AG08395 (cell line): ENCODE measurements around the gene TTBK2.

Experiments
- DNase-seq: peaks from one replicate; pipeline ENCODE4 v3.0.0; 2012; ENCODE audit warnings: mixed read lengths, low spot score

TTBK2 gene

DNA sequence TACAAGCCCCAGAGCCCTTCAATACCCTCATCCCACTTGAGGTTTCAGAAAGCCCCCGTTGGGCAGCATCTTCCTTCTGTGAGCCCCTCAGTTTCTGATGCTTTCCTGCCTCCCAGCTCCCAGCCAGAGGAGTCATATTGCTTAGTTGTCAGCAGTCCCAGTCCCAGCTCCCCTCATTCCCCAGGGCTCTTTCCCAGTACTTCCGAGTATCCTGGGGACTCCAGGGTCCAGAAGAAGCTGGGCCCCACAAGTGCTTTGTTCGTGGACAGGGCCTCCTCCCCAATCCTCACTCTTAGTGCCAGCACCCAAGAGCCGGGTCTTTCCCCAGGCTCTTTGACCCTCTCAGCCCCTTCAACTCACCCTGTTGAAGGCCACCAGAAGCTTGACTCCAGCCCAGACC, 227.6 kb downstream of the TTBK2 start:
- no peak for DNase-seq

GRCh38 chr15:42692536-42692935, 228.0 kb downstream of the TTBK2 start:
- DNase-seq: no peak

DNA sequence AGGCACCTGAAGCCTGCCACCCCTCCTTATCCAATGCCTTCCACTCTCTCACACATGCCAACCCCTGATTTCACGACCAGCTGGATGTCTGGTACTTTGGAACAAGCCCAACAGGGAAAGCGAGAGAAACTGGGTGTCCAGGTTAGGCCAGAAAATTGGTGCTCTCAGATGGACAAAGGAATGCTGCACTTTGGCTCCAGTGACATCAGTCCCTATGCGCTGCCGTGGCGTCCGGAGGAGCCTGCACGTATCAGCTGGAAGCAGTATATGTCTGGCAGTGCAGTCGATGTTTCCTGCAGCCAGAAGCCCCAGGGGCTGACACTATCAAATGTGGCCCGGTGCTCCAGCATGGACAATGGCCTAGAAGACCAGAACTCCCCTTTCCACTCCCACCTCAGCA, 228.8 kb downstream of the TTBK2 start:
- DNase-seq: no peak

DNA sequence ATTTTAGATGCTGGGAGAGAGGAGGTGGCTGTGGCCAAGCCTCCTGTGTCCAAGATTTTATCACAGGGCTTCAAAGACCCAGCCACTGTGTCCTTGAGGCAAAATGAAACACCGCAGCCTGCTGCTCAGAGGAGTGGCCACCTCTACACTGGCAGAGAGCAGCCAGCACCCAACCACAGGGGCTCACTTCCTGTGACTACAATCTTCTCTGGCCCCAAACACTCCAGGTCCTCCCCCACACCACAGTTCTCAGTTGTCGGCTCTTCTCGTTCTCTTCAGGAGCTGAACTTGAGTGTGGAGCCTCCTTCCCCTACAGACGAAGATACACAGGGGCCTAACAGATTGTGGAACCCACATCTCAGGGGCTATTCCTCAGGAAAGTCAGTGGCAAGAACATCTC, 229.3 kb downstream of the TTBK2 start:
- no peak for DNase-seq
